Measurements from ENCODE around the gene DUSP15.

Gene DUSP15

GRCh38 chr20:31870726-31871617 lies 645 bp upstream of the DUSP15 start:
- TF ChIP-seq Cebpa-rat (IDR thresholded peaks at IDR 0.05), result no peak
- no peaks in the 10 kb centered on the region for H4K20me1 ChIP-seq
- H3K27me3 ChIP-seq, result peaks cover 42% of the 10 kb centered on the region
- no peaks in the 10 kb centered on the region for H3K9me3 ChIP-seq
- H3K36me3 ChIP-seq, result no peaks in the 10 kb centered on the region
- H3K4me2 ChIP-seq, result peak overlapping the region; percentile 93
- peak overlapping the region; percentile 79 for H3K4me3 ChIP-seq
- H3K27ac ChIP-seq, result peak overlapping the region; percentile 79
- H3K4me1 ChIP-seq, result peaks cover 45% of the 10 kb centered on the region
- peak overlapping the region; percentile 80 for H3K9ac ChIP-seq

- Histone ChIP-seq H3K36me3 (no peaks in the 10 kb centered on the region), H3K9ac (peak overlapping the region; percentile 80), H3K27ac (peak overlapping the region; percentile 79; the same call in 1 of the 2 replicates), H3K9me3 (no peaks in the 10 kb centered on the region), H4K20me1 (no peaks in the 10 kb centered on the region), H3K4me1 (peaks cover 40% of the 10 kb centered on the region), H3K4me2 (peak overlapping the region; percentile 93), H3K27me3 (peaks cover 42% of the 10 kb centered on the region), H3K4me3 (peak overlapping the region; percentile 79)
- no peak for TF ChIP-seq Cebpa-rat (IDR thresholded peaks at IDR 0.05)
Measured at GRCh38 chr20:31869673-31869941, 720 bp downstream of the DUSP15 start.

- Histone ChIP-seq H3K36me3 (no peaks in the 10 kb centered on the region), H3K27me3 (peaks cover 42% of the 10 kb centered on the region), H4K20me1 (no peaks in the 10 kb centered on the region), H3K4me3 (peak overlapping the region; percentile 79), H3K9ac (peak overlapping the region; percentile 80; the same call in 1 of the 2 replicates), H3K4me1 (peaks cover 46% of the 10 kb centered on the region), H3K9me3 (no peaks in the 10 kb centered on the region), H3K4me2 (peak overlapping the region; percentile 93), H3K27ac (peak overlapping the region; percentile 79; the same call in 1 of the 2 replicates)
- TF ChIP-seq Cebpa-rat (IDR thresholded peaks at IDR 0.05), result no peak
Measured at GRCh38 chr20:31868853-31869672, 1.3 kb downstream of the DUSP15 start.

- Histone ChIP-seq H3K9me3 (no peaks in the 10 kb centered on the region), H3K9ac (no peak overlapping the region), H3K4me3 (no peak overlapping the region), H3K4me1 (peaks cover 62% of the 10 kb centered on the region), H3K4me2 (no peak overlapping the region), H4K20me1 (no peaks in the 10 kb centered on the region), H3K36me3 (no peaks in the 10 kb centered on the region), H3K27me3 (peaks cover 23% of the 10 kb centered on the region), H3K27ac (no peak overlapping the region)
- no peak for TF ChIP-seq Cebpa-rat (IDR thresholded peaks at IDR 0.05)
Measured at GRCh38 chr20:31866221-31866620, 4.1 kb downstream of the DUSP15 start.

GRCh38 chr20:31864521-31865400 lies 5.6 kb downstream of the DUSP15 start:
- Histone ChIP-seq H3K9me3 (no peaks in the 10 kb centered on the region), H4K20me1 (no peaks in the 10 kb centered on the region), H3K27me3 (peaks cover 8% of the 10 kb centered on the region), H3K4me1 (peaks cover 62% of the 10 kb centered on the region), H3K36me3 (no peaks in the 10 kb centered on the region), H3K9ac (no peak overlapping the region; the same call in 1 of the 2 replicates), H3K27ac (no peak overlapping the region), H3K4me3 (no peak overlapping the region), H3K4me2 (peak overlapping the region; percentile 67)
- TF ChIP-seq Cebpa-rat (IDR thresholded peaks at IDR 0.05), result no peak

GRCh38 chr20:31863296-31864085 lies 6.8 kb downstream of the DUSP15 start:
- Histone ChIP-seq H3K9ac (no peak overlapping the region; the same call in 1 of the 2 replicates), H3K4me1 (peaks cover 62% of the 10 kb centered on the region), H4K20me1 (no peaks in the 10 kb centered on the region), H3K27ac (no peak overlapping the region), H3K4me3 (no peak overlapping the region), H3K4me2 (peak overlapping the region; percentile 67), H3K9me3 (no peaks in the 10 kb centered on the region), H3K27me3 (no peaks in the 10 kb centered on the region), H3K36me3 (no peaks in the 10 kb centered on the region)
- TF ChIP-seq Cebpa-rat (IDR thresholded peaks at IDR 0.05), result no peak

GRCh38 chr20:31862506-31862905 lies 7.8 kb downstream of the DUSP15 start:
- Histone ChIP-seq H3K4me2 (peak overlapping the region; percentile 67; the same call in 1 of the 2 replicates), H3K36me3 (no peaks in the 10 kb centered on the region), H3K9ac (no peak overlapping the region), H4K20me1 (no peaks in the 10 kb centered on the region), H3K9me3 (no peaks in the 10 kb centered on the region), H3K4me3 (no peak overlapping the region), H3K27me3 (no peaks in the 10 kb centered on the region), H3K4me1 (peaks cover 64% of the 10 kb centered on the region), H3K27ac (no peak overlapping the region)
- TF ChIP-seq Cebpa-rat (IDR thresholded peaks at IDR 0.05), result no peak

- no peaks in the 10 kb centered on the region for H3K9me3 ChIP-seq
- peaks cover 68% of the 10 kb centered on the region for H3K4me1 ChIP-seq
- no peak overlapping the region for H3K4me3 ChIP-seq
- H3K4me2 ChIP-seq, result peak overlapping the region; percentile 100
- H3K9ac ChIP-seq, result no peak overlapping the region
- no peaks in the 10 kb centered on the region for H3K36me3 ChIP-seq
- no peaks in the 10 kb centered on the region for H4K20me1 ChIP-seq
- TF ChIP-seq Cebpa-rat (IDR thresholded peaks at IDR 0.05), result no peak
- no peak overlapping the region for H3K27ac ChIP-seq
- H3K27me3 ChIP-seq, result no peaks in the 10 kb centered on the region
Measured at GRCh38 chr20:31862157-31862470, 8.2 kb downstream of the DUSP15 start.

Data from BLaER1 (cell line).